HepG2 (cell line): Measurements from ENCODE around the gene WDR26. TPM values are rescaled to one million over a fixed set of nuclear protein-coding genes. Genes with fewer than 3 reads are reported as not detected.
A peak's percentile ranks its signal among the peaks of the same experiment; 100 is the strongest.

Experiments
- ASH2L ChIP-seq: fragments of 300-600, 200-600 bp; sonication (generic); IDR thresholded peaks from 2 replicates; pipeline ENCODE4 v1.7.0; 2017; ENCODE audit warnings: low read depth, mild to moderate bottlenecking, moderate library complexity, mixed read lengths, low read length; ENCODE audit not compliant: insufficient read length
- BRCA1 ChIP-seq: sonication (generic); formaldehyde crosslinking; IDR thresholded peaks from 2 replicates; pipeline ENCODE4 v1.4.0; 2020; ENCODE audit warnings: missing genetic modification reagents
- CAMTA2 ChIP-seq: sonication (generic); formaldehyde crosslinking; IDR thresholded peaks from 2 replicates; pipeline ENCODE4 v1.4.0; 2020; ENCODE audit warnings: mild to moderate bottlenecking, missing genetic modification reagents, borderline replicate concordance
- DNMT1 ChIP-seq: sonication (generic); formaldehyde crosslinking; IDR thresholded peaks from 2 replicates; pipeline ENCODE4 v1.5.1; 2020; ENCODE audit warnings: mild to moderate bottlenecking, missing genetic modification reagents
- SAP130 ChIP-seq: IDR thresholded peaks from 2 replicates; pipeline ENCODE4 v1.6.1; 2016; ENCODE audit warnings: low read depth
- SOX5 ChIP-seq: IDR thresholded peaks from 2 replicates; pipeline ENCODE4 v1.6.1; 2016; ENCODE audit warnings: borderline replicate concordance
- STAT5B ChIP-seq: sonication (generic); formaldehyde crosslinking; IDR thresholded peaks from 2 replicates; pipeline ENCODE4 v1.4.0; 2020; ENCODE audit warnings: missing genetic modification reagents
- TCF7 ChIP-seq: sonication (generic); IDR thresholded peaks from 2 replicates; pipeline ENCODE4 v1.6.1; 2016; ENCODE audit warnings: antibody characterized with exemption, low read depth
- TEAD3 ChIP-seq: optimal IDR thresholded peaks from 2 replicates; pipeline ENCODE3; 2016; ENCODE audit warnings: borderline replicate concordance
- ZFP1 ChIP-seq: IDR thresholded peaks from 2 replicates; pipeline ENCODE4 v1.6.1; 2016
- ZIK1 ChIP-seq: sonication (generic); formaldehyde crosslinking; IDR thresholded peaks from 2 replicates; pipeline ENCODE4 v1.5.0; 2020; ENCODE audit warnings: mild to moderate bottlenecking, low read depth, missing genetic modification reagents, borderline replicate concordance
- ZNF382 ChIP-seq: sonication (generic); formaldehyde crosslinking; IDR thresholded peaks from 2 replicates; pipeline ENCODE4 v1.5.0; 2020; ENCODE audit warnings: missing genetic modification reagents, mild to moderate bottlenecking, borderline replicate concordance
- ZNF558 ChIP-seq: sonication (generic); formaldehyde crosslinking; IDR thresholded peaks from 2 replicates; pipeline ENCODE4 v1.9.0; 2022; ENCODE audit warnings: mild to moderate bottlenecking, missing genetic modification reagents, borderline replicate concordance
- ZSCAN30 ChIP-seq: sonication (generic); formaldehyde crosslinking; IDR thresholded peaks from 2 replicates; pipeline ENCODE4 v1.5.0; 2020; ENCODE audit warnings: mild to moderate bottlenecking, missing genetic modification reagents
- polyA plus RNA-seq, 8 experiments: library from polyadenylated mRNA; depleted of rRNA in 3 of 8; stranded (reverse) in 7 of 8; unstranded in 1 of 8; fragments of >200 nt; fragmentation: Illumina TruSeq in 4 of 8; extraction: Trizol in 4 of 8; gene quantifications; 2 replicates each; pipeline versions ENCODE4 v1.2.1 to v1.2.3, GENCODE V29; 2011 to 2016; ENCODE audit warnings: low read depth in 4 of 8, missing spikeins in 1 of 8, mixed read lengths in 1 of 8; ENCODE audit not compliant: insufficient read depth in 1 of 8
- total RNA-seq, 5 experiments: library from RNA; depleted of rRNA; stranded (reverse); fragments of >200 nt; fragmentation: Illumina TruSeq; extraction: Trizol; gene quantifications; 2 replicates each; pipeline ENCODE4 v1.2.3, GENCODE V29; 2016; ENCODE audit warnings: low read depth in 1 of 5
- TF ChIP-seq, protein P1 (sequence below): sonication (generic); formaldehyde crosslinking; IDR thresholded peaks from 2 replicates; pipeline ENCODE4 v1.5.1; 2020; ENCODE audit warnings: mild to moderate bottlenecking, missing genetic modification reagents, borderline replicate concordance
- TF ChIP-seq, protein P2 (sequence below): sonication (generic); formaldehyde crosslinking; IDR thresholded peaks from 2 replicates; pipeline ENCODE4 v1.4.0; 2020; ENCODE audit warnings: mild to moderate bottlenecking, missing genetic modification reagents
- TF ChIP-seq, protein P3 (sequence below): sonication (generic); formaldehyde crosslinking; IDR thresholded peaks from 2 replicates; pipeline ENCODE4 v1.5.1; 2020; ENCODE audit warnings: missing genetic modification reagents, mild to moderate bottlenecking, borderline replicate concordance

WDR26 gene
- total and polyA plus RNA-seq, 2 of the 13 experiments (the other 11 are each of a cell fraction or from before 2014, with no cell fraction given) = 13.2 to 23.7 TPM

DNA sequence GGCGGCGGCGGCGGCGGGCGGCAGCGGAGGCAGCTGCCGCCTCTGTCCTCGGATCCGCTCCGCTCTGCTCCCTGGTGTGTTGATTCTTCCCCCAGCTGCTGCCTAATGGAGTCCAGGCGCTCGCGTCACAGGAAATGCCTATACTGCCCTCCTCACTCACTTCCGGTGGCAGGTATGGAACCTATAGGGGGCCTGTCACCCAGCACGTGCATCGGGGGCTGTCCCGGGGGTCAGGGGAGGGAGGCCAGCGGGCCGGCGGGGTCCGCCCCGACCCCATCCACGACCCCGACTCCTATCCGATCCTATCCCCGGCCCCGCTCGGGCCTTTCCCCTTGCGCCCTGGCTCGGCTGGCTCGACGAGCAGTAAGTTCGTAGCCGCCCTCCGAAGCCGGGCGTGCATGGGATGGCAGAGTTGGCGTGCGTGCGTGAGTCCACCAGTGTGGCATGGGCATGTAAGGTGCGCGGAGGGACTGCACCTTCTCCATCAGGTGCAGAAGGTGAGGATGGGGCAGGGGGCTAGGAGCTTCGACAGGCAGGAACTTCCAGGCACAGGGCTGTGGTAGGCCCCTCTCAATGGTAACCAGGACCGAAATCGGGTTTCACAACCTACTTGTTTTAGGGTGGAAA is at the start of gene WDR26 (continued):
- TF ChIP-seq, protein P1, sequence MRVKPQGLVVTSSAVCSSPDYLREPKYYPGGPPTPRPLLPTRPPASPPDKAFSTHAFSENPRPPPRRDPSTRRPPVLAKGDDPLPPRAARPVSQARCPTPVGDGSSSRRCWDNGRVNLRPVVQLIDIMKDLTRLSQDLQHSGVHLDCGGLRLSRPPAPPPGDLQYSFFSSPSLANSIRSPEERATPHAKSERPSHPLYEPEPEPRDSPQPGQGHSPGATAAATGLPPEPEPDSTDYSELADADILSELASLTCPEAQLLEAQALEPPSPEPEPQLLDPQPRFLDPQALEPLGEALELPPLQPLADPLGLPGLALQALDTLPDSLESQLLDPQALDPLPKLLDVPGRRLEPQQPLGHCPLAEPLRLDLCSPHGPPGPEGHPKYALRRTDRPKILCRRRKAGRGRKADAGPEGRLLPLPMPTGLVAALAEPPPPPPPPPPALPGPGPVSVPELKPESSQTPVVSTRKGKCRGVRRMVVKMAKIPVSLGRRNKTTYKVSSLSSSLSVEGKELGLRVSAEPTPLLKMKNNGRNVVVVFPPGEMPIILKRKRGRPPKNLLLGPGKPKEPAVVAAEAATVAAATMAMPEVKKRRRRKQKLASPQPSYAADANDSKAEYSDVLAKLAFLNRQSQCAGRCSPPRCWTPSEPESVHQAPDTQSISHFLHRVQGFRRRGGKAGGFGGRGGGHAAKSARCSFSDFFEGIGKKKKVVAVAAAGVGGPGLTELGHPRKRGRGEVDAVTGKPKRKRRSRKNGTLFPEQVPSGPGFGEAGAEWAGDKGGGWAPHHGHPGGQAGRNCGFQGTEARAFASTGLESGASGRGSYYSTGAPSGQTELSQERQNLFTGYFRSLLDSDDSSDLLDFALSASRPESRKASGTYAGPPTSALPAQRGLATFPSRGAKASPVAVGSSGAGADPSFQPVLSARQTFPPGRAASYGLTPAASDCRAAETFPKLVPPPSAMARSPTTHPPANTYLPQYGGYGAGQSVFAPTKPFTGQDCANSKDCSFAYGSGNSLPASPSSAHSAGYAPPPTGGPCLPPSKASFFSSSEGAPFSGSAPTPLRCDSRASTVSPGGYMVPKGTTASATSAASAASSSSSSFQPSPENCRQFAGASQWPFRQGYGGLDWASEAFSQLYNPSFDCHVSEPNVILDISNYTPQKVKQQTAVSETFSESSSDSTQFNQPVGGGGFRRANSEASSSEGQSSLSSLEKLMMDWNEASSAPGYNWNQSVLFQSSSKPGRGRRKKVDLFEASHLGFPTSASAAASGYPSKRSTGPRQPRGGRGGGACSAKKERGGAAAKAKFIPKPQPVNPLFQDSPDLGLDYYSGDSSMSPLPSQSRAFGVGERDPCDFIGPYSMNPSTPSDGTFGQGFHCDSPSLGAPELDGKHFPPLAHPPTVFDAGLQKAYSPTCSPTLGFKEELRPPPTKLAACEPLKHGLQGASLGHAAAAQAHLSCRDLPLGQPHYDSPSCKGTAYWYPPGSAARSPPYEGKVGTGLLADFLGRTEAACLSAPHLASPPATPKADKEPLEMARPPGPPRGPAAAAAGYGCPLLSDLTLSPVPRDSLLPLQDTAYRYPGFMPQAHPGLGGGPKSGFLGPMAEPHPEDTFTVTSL (CRISPR knock-in tag) = no peak
- TF ChIP-seq DNMT1 (CRISPR knock-in tag) (no peak), BRCA1 (CRISPR knock-in tag) (no peak), TCF7 (no peak), ZNF558 (CRISPR knock-in tag) (no peak; the same call in 1 of the 2 replicates), CAMTA2 (CRISPR knock-in tag) (no peak; the same call in 1 of the 2 replicates), STAT5B (CRISPR knock-in tag) (no peak), ASH2L (peak; percentile 86), ZIK1 (no peak; the same call in 1 of the 2 replicates), ZFP1 (CRISPR knock-in tag) (no peak), ZNF382 (no peak), SOX5 (CRISPR knock-in tag) (no peak), TEAD3 (peak; percentile 56), ZSCAN30 (CRISPR knock-in tag) (no peak), SAP130 (CRISPR knock-in tag) (peak; percentile 97)
- TF ChIP-seq, protein P2, sequence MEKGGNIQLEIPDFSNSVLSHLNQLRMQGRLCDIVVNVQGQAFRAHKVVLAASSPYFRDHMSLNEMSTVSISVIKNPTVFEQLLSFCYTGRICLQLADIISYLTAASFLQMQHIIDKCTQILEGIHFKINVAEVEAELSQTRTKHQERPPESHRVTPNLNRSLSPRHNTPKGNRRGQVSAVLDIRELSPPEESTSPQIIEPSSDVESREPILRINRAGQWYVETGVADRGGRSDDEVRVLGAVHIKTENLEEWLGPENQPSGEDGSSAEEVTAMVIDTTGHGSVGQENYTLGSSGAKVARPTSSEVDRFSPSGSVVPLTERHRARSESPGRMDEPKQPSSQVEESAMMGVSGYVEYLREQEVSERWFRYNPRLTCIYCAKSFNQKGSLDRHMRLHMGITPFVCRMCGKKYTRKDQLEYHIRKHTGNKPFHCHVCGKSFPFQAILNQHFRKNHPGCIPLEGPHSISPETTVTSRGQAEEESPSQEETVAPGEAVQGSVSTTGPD (CRISPR knock-in tag) = no peak
- TF ChIP-seq, protein P3, sequence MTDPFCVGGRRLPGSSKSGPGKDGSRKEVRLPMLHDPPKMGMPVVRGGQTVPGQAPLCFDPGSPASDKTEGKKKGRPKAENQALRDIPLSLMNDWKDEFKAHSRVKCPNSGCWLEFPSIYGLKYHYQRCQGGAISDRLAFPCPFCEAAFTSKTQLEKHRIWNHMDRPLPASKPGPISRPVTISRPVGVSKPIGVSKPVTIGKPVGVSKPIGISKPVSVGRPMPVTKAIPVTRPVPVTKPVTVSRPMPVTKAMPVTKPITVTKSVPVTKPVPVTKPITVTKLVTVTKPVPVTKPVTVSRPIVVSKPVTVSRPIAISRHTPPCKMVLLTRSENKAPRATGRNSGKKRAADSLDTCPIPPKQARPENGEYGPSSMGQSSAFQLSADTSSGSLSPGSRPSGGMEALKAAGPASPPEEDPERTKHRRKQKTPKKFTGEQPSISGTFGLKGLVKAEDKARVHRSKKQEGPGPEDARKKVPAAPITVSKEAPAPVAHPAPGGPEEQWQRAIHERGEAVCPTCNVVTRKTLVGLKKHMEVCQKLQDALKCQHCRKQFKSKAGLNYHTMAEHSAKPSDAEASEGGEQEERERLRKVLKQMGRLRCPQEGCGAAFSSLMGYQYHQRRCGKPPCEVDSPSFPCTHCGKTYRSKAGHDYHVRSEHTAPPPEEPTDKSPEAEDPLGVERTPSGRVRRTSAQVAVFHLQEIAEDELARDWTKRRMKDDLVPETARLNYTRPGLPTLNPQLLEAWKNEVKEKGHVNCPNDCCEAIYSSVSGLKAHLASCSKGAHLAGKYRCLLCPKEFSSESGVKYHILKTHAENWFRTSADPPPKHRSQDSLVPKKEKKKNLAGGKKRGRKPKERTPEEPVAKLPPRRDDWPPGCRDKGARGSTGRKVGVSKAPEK (CRISPR knock-in tag) = no peak
